IMR-90 (cell line): ENCODE results near the gene ZNF385C.
"Not testable (repeated sequence)": the region's sequence is repeated elsewhere in the genome, so short reads cannot be mapped to it uniquely, and the experiment has no call there.

Source experiments
- CEBPB ChIP-seq: IDR thresholded peaks from 2 replicates; pipeline ENCODE4 v1.6.1; 2012; ENCODE audit warnings: low read depth, low read length, improper control_type of control experiment
- FOS ChIP-seq: fragments of 150-350 bp; IDR thresholded peaks from 2 replicates; pipeline ENCODE4 v1.6.1; 2016; ENCODE audit warnings: low read depth, low read length
- MXI1 ChIP-seq: IDR thresholded peaks from 2 replicates; pipeline ENCODE4 v1.6.1; 2012; ENCODE audit warnings: low read depth, mild to moderate bottlenecking, low read length, moderate library complexity, borderline replicate concordance
- POLR2A ChIP-seq: IDR thresholded peaks from 2 replicates; pipeline ENCODE4 v1.6.1; 2012; ENCODE audit warnings: mild to moderate bottlenecking, low read depth, low read length
- RAD21 ChIP-seq: IDR thresholded peaks from 2 replicates; pipeline ENCODE4 v1.6.1; 2012; ENCODE audit warnings: low read length, improper control_type of control experiment
- TF ChIP-seq, protein P1 (sequence below): conservative IDR thresholded peaks from 2 replicates; pipeline ENCODE4 v1.5.1; 2012; ENCODE audit warnings: mild to moderate bottlenecking, low read depth, low read length, improper control_type of control experiment

DNA sequence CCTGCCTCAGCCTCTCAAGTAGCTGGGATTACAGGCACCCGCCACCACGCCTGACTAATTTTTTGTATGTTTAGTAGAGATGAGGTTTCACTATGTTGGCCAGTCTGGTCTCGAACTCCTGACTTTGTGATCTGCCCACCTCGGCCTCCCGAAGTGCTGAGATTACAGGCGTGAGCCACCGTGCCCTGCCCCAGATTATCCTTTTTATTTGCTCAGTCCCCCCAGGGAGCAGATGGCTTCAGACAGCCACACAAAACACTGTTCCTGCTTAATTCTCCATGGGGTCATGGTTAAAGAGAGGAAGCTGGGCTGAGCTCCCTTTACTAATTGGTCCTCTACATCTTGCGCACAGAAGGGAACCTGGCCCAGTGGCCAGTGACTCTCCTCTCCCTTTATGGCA lies 77.4 kb downstream of the ZNF385C start:
- TF ChIP-seq, protein P1, sequence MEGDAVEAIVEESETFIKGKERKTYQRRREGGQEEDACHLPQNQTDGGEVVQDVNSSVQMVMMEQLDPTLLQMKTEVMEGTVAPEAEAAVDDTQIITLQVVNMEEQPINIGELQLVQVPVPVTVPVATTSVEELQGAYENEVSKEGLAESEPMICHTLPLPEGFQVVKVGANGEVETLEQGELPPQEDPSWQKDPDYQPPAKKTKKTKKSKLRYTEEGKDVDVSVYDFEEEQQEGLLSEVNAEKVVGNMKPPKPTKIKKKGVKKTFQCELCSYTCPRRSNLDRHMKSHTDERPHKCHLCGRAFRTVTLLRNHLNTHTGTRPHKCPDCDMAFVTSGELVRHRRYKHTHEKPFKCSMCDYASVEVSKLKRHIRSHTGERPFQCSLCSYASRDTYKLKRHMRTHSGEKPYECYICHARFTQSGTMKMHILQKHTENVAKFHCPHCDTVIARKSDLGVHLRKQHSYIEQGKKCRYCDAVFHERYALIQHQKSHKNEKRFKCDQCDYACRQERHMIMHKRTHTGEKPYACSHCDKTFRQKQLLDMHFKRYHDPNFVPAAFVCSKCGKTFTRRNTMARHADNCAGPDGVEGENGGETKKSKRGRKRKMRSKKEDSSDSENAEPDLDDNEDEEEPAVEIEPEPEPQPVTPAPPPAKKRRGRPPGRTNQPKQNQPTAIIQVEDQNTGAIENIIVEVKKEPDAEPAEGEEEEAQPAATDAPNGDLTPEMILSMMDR: not testable (repeated sequence)
- not testable (repeated sequence) for TF ChIP-seq RAD21, MXI1, CEBPB, POLR2A, FOS
